ENCODE data around the gene CD3G.

Gene CD3G

DNA sequence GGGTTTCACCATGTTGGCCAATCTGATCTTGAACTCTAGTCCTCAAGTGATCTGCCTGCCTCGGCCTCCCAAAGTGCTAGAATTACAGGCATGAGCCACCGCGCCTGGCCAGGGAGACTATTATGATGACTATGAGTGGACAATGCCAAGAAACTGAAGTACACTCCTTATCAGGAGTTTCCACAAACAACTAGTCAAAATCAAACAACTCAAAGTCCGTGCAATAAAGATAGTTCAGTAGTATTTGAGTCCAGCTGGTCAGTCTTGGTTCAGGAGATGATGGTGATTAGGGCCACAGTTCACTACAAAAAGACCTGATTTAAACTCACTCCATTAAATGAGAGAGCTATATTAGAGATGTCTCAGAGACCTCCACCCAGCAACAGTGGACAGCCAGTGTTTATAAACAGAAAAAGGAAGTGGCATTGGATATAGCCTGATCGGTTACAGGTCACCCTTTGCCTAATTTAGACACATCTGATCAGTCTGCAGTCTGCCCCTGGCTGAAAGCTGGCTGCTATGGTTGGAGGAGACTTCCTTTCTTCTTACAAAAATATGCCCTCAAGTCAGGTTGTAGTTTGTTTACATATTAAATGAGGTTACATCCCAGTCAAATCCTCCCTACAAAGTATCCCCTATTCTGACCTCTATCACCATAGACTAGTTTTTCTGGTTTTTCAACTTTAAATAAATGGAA, 22.6 kb upstream of the CD3G start:
- Histone ChIP-seq H3K4me1 (ENCODE audit: low read length) (peaks cover 7% of the 10 kb centered on the region), H3K9me3 (replicated peaks; ENCODE audit: insufficient read depth, low read length) (no peaks in the 10 kb centered on the region), H4K20me1 (ENCODE audit: insufficient read depth, low read length) (no peaks in the 10 kb centered on the region), H3K27ac (ENCODE audit: low read length) (no peak overlapping the region), H3K36me3 (replicated peaks; ENCODE audit: insufficient read depth, low read length) (no peaks in the 10 kb centered on the region), H3K4me2 (ENCODE audit: low read depth, low read length) (no peak overlapping the region), H3K27me3 (replicated peaks; ENCODE audit: insufficient read depth, low read length) (no peaks in the 10 kb centered on the region), H3F3A (ENCODE audit: insufficient read depth, low read length) (peaks cover 5% of the 10 kb centered on the region; the same call in 1 of the 2 replicates), H3K9me2 (replicated peaks; ENCODE audit: insufficient read depth, low read length) (no peaks in the 10 kb centered on the region), H3K4me3 (ENCODE audit: low read length) (no peak overlapping the region), H3K9ac (ENCODE audit: low read length) (no peak overlapping the region), H2AFZ (ENCODE audit: low read length) (no peak overlapping the region), H3K79me2 (ENCODE audit: low read length) (no peaks in the 10 kb centered on the region)
- TF ChIP-seq, protein P1, sequence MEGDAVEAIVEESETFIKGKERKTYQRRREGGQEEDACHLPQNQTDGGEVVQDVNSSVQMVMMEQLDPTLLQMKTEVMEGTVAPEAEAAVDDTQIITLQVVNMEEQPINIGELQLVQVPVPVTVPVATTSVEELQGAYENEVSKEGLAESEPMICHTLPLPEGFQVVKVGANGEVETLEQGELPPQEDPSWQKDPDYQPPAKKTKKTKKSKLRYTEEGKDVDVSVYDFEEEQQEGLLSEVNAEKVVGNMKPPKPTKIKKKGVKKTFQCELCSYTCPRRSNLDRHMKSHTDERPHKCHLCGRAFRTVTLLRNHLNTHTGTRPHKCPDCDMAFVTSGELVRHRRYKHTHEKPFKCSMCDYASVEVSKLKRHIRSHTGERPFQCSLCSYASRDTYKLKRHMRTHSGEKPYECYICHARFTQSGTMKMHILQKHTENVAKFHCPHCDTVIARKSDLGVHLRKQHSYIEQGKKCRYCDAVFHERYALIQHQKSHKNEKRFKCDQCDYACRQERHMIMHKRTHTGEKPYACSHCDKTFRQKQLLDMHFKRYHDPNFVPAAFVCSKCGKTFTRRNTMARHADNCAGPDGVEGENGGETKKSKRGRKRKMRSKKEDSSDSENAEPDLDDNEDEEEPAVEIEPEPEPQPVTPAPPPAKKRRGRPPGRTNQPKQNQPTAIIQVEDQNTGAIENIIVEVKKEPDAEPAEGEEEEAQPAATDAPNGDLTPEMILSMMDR (IDR thresholded peaks at IDR 0.05; ENCODE audit: low read length): no peak
- TF ChIP-seq EZH2 (optimal IDR thresholded peaks at IDR 0.05; ENCODE audit: low read depth, low read length) (no peak), EZH2phosphoT487 (IDR thresholded peaks at IDR 0.05; ENCODE audit: low read length) (no peak)
- no peak for DNase-seq

DNA sequence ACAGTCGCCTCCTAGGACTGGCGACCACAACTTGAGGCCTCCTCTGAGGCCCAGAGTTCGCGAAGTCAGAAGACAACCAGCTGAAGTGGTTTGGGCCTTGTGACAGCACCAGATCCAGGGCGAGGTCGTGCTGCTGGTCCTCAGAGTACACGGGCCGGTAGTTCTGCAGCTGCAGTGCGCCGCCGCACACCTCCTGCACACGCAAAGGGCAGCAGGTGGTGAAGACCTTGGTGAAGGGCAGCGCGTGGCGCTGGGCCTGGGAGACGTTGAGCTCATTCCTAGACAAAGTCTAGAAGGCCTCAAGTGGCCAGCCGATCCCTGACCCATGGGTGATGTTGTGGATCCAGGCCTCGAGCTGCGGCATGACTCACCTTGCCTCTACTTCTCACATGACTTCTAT, 21.4 kb upstream of the CD3G start:
- no peak overlapping the region for H3K9ac ChIP-seq (ENCODE audit: low read length)
- no peak overlapping the region for H2AFZ ChIP-seq (ENCODE audit: low read length)
- no peak overlapping the region for H3K4me2 ChIP-seq (ENCODE audit: low read depth, low read length)
- H3K27me3 ChIP-seq (replicated peaks; ENCODE audit: insufficient read depth, low read length): no peaks in the 10 kb centered on the region
- no peaks in the 10 kb centered on the region for H4K20me1 ChIP-seq (ENCODE audit: insufficient read depth, low read length)
- H3K4me3 ChIP-seq (ENCODE audit: low read length): no peak overlapping the region
- no peak for DNase-seq
- H3K36me3 ChIP-seq (replicated peaks; ENCODE audit: insufficient read depth, low read length): no peaks in the 10 kb centered on the region
- H3K4me1 ChIP-seq (ENCODE audit: low read length): no peaks in the 10 kb centered on the region
- no peaks in the 10 kb centered on the region for H3K9me2 ChIP-seq (replicated peaks; ENCODE audit: insufficient read depth, low read length)
- no peaks in the 10 kb centered on the region for H3F3A ChIP-seq (ENCODE audit: insufficient read depth, low read length)
- H3K79me2 ChIP-seq (ENCODE audit: low read length): no peaks in the 10 kb centered on the region
- H3K27ac ChIP-seq (ENCODE audit: low read length): no peak overlapping the region
- TF ChIP-seq EZH2phosphoT487 (IDR thresholded peaks at IDR 0.05; ENCODE audit: low read length) (no peak), EZH2 (optimal IDR thresholded peaks at IDR 0.05; ENCODE audit: low read depth, low read length) (no peak)
- TF ChIP-seq, protein P1 (IDR thresholded peaks at IDR 0.05; ENCODE audit: low read length): no peak
- H3K9me3 ChIP-seq (replicated peaks; ENCODE audit: insufficient read depth, low read length): no peaks in the 10 kb centered on the region

DNA sequence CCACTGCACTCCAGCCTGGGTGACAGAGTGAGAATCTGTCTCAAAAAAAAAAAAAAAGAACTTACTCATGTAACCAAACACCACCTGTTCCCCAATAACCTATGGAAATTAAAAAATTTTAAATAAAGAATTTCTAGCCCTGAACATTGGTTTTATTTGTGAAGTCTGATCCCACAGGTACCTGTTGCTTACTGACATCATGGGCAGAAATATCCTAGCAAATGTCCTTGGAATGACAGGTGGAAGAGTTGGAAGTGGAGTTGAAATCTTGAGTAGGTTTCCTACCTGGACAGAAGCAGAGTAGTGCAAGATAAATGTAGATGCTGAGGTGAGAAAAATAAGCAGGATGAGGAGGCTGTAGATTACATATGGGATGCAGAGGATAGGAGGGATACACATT, 18.9 kb upstream of the CD3G start:
- Histone ChIP-seq H4K20me1 (ENCODE audit: insufficient read depth, low read length) (no peaks in the 10 kb centered on the region), H3K27me3 (replicated peaks; ENCODE audit: insufficient read depth, low read length) (no peaks in the 10 kb centered on the region), H3K9me2 (replicated peaks; ENCODE audit: insufficient read depth, low read length) (no peaks in the 10 kb centered on the region), H3K4me1 (ENCODE audit: low read length) (no peaks in the 10 kb centered on the region), H3K9ac (ENCODE audit: low read length) (no peak overlapping the region), H3F3A (ENCODE audit: insufficient read depth, low read length) (no peaks in the 10 kb centered on the region), H2AFZ (ENCODE audit: low read length) (no peak overlapping the region), H3K9me3 (replicated peaks; ENCODE audit: insufficient read depth, low read length) (no peaks in the 10 kb centered on the region), H3K4me2 (ENCODE audit: low read depth, low read length) (no peak overlapping the region), H3K4me3 (ENCODE audit: low read length) (no peak overlapping the region), H3K27ac (ENCODE audit: low read length) (no peak overlapping the region), H3K79me2 (ENCODE audit: low read length) (no peaks in the 10 kb centered on the region), H3K36me3 (replicated peaks; ENCODE audit: insufficient read depth, low read length) (no peaks in the 10 kb centered on the region)
- DNase-seq: no peak
- no peak for TF ChIP-seq EZH2 (optimal IDR thresholded peaks at IDR 0.05; ENCODE audit: low read depth, low read length)
- TF ChIP-seq, protein P1 (IDR thresholded peaks at IDR 0.05; ENCODE audit: low read length): no peak
- TF ChIP-seq EZH2phosphoT487 (IDR thresholded peaks at IDR 0.05; ENCODE audit: low read length): no peak
